Heart left ventricle (tissue), 16 donors: Measurements from ENCODE around the gene ARID5A. TPM values are rescaled to one million over a fixed set of nuclear protein-coding genes. Genes with fewer than 3 reads are reported as not detected.

Experiments
- ATAC-seq, 4 donors: fragments of 200-7000 bp; cut with Tn5 transposase; one replicate each; pipeline ENCODE4 v1.9.1; 2020 to 2022; ENCODE audit warnings: moderate library complexity in 4 of 4, mild to moderate bottlenecking in 3 of 4, moderate number of reproducible peaks in 1 of 4
- DNase-seq, 5 donors: peaks; one replicate each; pipeline ENCODE4 v3.0.0-alpha.2; 2020
- H3K27ac ChIP-seq, 12 donors: fragments of 200-600 bp; sonication (generic) in 4 of 12; one replicate each; pipeline versions ENCODE4 v1.5.0 to v1.8.0; 2016 to 2022; ENCODE audit warnings: mild to moderate bottlenecking in 2 of 12
- H3K27me3 ChIP-seq, 9 donors: fragments of 200-600 bp; sonication (generic) in 2 of 9; one replicate each; pipeline versions ENCODE4 v1.5.1 to v1.8.0; 2016 to 2022; ENCODE audit warnings: mild to moderate bottlenecking in 3 of 9
- H3K36me3 ChIP-seq, 9 donors: fragments of 200-600 bp; sonication (generic) in 2 of 9; one replicate each; pipeline versions ENCODE4 v1.5.0 to v1.8.0; 2018 to 2022; ENCODE audit warnings: mild to moderate bottlenecking in 2 of 9
- H3K4me1 ChIP-seq, 12 donors: fragments of 200-600 bp; sonication (generic) in 4 of 12; one replicate each; pipeline versions ENCODE4 v1.5.0 to v1.8.0; 2016 to 2022; ENCODE audit warnings: mild to moderate bottlenecking in 3 of 12
- H3K4me3 ChIP-seq, 12 donors: fragments of 200-600 bp; sonication (generic) in 4 of 12; one replicate each; pipeline versions ENCODE4 v1.5.0 to v1.8.0; 2017 to 2022; ENCODE audit warnings: mild to moderate bottlenecking in 9 of 12, moderate library complexity in 4 of 12
- H3K9me3 ChIP-seq, 12 donors: fragments of 200-600 bp; sonication (generic) in 4 of 12; one replicate each; pipeline versions ENCODE4 v1.5.0 to v1.8.0; 2016 to 2022; ENCODE audit warnings: mild to moderate bottlenecking in 1 of 12
- POLR2A ChIP-seq, 2 donors: fragments of 450-650 bp; IDR thresholded peaks; one replicate each; pipeline ENCODE4 v1.6.1; 2017; ENCODE audit warnings: antibody characterized with exemption in 2 of 2, mild to moderate bottlenecking in 2 of 2, moderate library complexity in 2 of 2
- WGBS, 4 donors: extraction: QIAGEN DNeasy Blood & Tissue Kit in 2 of 4; methylation state at CpG; one replicate each; pipeline versions ENCODE4 v1.1.5 to v1.1.7; 2013 to 2018; 5-methylcytosine and 5-hydroxymethylcytosine counted together
- intact Hi-C, 10 donors: fragments of 100-400 bp; cut with DNase I; formaldehyde crosslinking; loops; one replicate each; pipeline versions ENCODE4 v1.11.1 to v1.14.2; 2022
- long read RNA-seq, 3 donors: library from polyadenylated mRNA; unstranded; transcript quantifications; one replicate each; pipeline ENCODE4 v2.0.0, GENCODE V29; 2020 to 2021
- polyA plus RNA-seq, 2 donors: library from polyadenylated mRNA; stranded (reverse); fragments of 200-250 nt; gene quantifications; one replicate each; pipeline ENCODE4 v1.2.3, GENCODE V29; 2013
- total RNA-seq, 9 donors: library from RNA; depleted of rRNA in 2 of 9; stranded (reverse); fragments of >200 nt in 2 of 9; fragmentation: NEBNext Ultra II Directional in 3 of 9; extraction: Animal tissue kit (Norgen Biotek cat#: 25700) in 3 of 9; gene quantifications; one replicate each; pipeline versions ENCODE4 v1.1.0 to v1.2.4, GENCODE V29; 2016 to 2023
- TF ChIP-seq, protein P1 (sequence below), 12 donors: fragments of 200-600 bp; sonication (generic) in 4 of 12; IDR thresholded peaks; one replicate each; pipeline versions ENCODE4 v1.5.0 to v1.8.0; 2018 to 2022; ENCODE audit warnings: antibody characterized with exemption in 12 of 12, mild to moderate bottlenecking in 5 of 12
- donor health status: ischemic (EF 13 %, LVEDD 7.1; RV severe dilation, severe dysfunction).
- donor health status: healthy with polysubstance abuse.
- donor health status: DM: no; HTN: yes; CAD: no.
- donor health status: DM: no; HTN: no; CAD: no.
- donor health status: ischemic (EF 25% LVEDD 6.9; RV normal size, moderate dysfunction).
- donor health status: ischemic (EF 25% LVEDD 5.7; RV mildly dilated, moderate dysfunction).
- donor health status: healthy.
- donor health status: DM: yes; HTN: yes; CAD: no.
- donor health status: ischemic (EF 35%, LVEDD 5.7; RV mildly dilated, moderate dysfunction).
- donor health status: nonischemic (EF 11% LVEDD 7.7; RV severe dilation, severe dysfunction).
- donor health status: DM: yes; HTN: yes; CAD: no.
- donor health status: PGD.
- donor health status: ischemic (EF 29% LVEDD 5.4; RV normal size, mild dysfunction).
- donor health status: nonischemic (EF 23%, LVEDD 6.1; RV moderate dilation, normal function).

Gene ARID5A, protein sequence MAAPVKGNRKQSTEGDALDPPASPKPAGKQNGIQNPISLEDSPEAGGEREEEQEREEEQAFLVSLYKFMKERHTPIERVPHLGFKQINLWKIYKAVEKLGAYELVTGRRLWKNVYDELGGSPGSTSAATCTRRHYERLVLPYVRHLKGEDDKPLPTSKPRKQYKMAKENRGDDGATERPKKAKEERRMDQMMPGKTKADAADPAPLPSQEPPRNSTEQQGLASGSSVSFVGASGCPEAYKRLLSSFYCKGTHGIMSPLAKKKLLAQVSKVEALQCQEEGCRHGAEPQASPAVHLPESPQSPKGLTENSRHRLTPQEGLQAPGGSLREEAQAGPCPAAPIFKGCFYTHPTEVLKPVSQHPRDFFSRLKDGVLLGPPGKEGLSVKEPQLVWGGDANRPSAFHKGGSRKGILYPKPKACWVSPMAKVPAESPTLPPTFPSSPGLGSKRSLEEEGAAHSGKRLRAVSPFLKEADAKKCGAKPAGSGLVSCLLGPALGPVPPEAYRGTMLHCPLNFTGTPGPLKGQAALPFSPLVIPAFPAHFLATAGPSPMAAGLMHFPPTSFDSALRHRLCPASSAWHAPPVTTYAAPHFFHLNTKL
- total RNA-seq: 10 to 100 TPM; 13.3 to 50.2 (median 28.2) TPM
- 10 to 100 TPM; 35.6 to 41.2 TPM for polyA plus RNA-seq
- long read RNA-seq, donor 1, transcript ARID5A-201 (7 exons, 2,188 nt): major isoform, 7 of 23 reads
- long read RNA-seq, donor 1, partial matches to known transcripts: 4 of 23 reads
- long read RNA-seq, donor 1, other reads (novel, unspliced or antisense): 9 of 23 reads
- long read RNA-seq, donor 2, transcript ARID5A-202 (6 exons, 2,038 nt): major isoform, 57 of 138 reads
- long read RNA-seq, donor 2, transcript ARID5A-201 (7 exons, 2,188 nt): minor isoform, 50 of 138 reads
- long read RNA-seq, donor 2, transcript ARID5A-204 (5 exons, 940 nt): minor isoform, 6 of 138 reads
- long read RNA-seq, donor 2, partial matches to known transcripts: 4 of 138 reads
- long read RNA-seq, donor 2, other reads (novel, unspliced or antisense): 21 of 138 reads
- long read RNA-seq, donor 3, transcript ARID5A-201 (7 exons, 2,188 nt): major isoform, 15 of 38 reads
- long read RNA-seq, donor 3, transcript ARID5A-202 (6 exons, 2,038 nt): minor isoform, 10 of 38 reads
- long read RNA-seq, donor 3, partial matches to known transcripts: 4 of 38 reads
- long read RNA-seq, donor 3, other reads (novel, unspliced or antisense): 8 of 38 reads

DNA sequence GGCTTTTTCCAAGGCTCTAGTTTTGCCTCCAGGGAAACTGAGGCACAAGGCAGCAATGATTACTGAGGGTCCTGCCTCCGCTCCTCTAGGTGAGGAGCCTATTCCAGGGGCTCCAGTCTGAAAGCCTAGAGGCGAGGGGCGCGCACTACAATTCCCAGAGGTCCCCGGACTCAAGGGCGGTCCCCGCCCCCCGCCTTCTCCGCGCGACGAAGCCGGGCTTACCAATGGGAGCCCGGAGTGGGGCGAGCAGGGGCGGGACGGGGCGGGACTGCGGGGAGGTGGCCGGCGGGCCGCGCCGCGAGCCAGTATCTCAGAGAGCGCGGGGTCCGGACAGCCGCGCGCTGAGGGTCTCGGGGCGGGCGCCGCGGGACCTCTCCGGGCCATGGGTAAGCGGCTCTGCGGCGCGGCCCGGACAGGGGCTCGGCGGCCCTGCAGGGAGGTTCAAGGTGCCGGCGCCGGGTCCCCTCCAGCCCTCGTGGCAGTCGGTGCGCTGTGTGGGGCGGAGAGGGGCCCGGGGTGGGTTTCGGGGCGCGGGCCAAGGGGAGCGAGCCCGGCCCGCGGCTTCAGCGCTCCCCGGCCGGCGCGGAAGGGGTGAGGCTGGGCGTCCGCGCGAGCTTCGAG is at the start of gene ARID5A:
Gene ARID5A, plus strand, starts transcription at position 308 of the 621 bp plus-strand sequence. Its CDS starts 75 bp downstream, at position 383.
- DNase-seq (peak; percentile 95 to 98 (median 96)), ATAC-seq (peak; percentile 69 to 82 (median 77))
- Histone ChIP-seq H3K9me3 (no peaks in the 10 kb centered on the region), H3K36me3 (peaks cover 0 to 21% (median 0%) of the 10 kb centered on the region in 9 donors), H3K27me3 (no peaks in the 10 kb centered on the region), H3K4me3 (peak within 1 kb of the TSS; percentile 84 to 99 (median 97)), H3K4me1 (peaks cover 22 to 88% (median 74%) of the 10 kb centered on the region in 12 donors), H3K27ac (peak within 1 kb of the TSS; percentile 85 to 100 (median 98))
- intact Hi-C loops: loop anchor here in 4 of 10 donors (5.0 to 10.0 kb wide), 4 partner anchors 101 to 332 kb away; partner anchors contain the start of genes KANSL3 (in 2 of the 4), CNNM3 (in 1 of the 4), CNNM4 (in 1 of the 4) and STARD7 (in 1 of the 4)
- TF ChIP-seq POLR2A (IDR thresholded peaks at IDR 0.05): peak; percentile 99 to 100
- TF ChIP-seq, protein P1, sequence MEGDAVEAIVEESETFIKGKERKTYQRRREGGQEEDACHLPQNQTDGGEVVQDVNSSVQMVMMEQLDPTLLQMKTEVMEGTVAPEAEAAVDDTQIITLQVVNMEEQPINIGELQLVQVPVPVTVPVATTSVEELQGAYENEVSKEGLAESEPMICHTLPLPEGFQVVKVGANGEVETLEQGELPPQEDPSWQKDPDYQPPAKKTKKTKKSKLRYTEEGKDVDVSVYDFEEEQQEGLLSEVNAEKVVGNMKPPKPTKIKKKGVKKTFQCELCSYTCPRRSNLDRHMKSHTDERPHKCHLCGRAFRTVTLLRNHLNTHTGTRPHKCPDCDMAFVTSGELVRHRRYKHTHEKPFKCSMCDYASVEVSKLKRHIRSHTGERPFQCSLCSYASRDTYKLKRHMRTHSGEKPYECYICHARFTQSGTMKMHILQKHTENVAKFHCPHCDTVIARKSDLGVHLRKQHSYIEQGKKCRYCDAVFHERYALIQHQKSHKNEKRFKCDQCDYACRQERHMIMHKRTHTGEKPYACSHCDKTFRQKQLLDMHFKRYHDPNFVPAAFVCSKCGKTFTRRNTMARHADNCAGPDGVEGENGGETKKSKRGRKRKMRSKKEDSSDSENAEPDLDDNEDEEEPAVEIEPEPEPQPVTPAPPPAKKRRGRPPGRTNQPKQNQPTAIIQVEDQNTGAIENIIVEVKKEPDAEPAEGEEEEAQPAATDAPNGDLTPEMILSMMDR (IDR thresholded peaks at IDR 0.05): peak in 10 of 12 donors; percentile 25 to 60 (median 42)
- WGBS, 4 donors: 1 to 7% (median 1%) methylated on average over 3 to 69 of the region's 69 CpGs

DNA sequence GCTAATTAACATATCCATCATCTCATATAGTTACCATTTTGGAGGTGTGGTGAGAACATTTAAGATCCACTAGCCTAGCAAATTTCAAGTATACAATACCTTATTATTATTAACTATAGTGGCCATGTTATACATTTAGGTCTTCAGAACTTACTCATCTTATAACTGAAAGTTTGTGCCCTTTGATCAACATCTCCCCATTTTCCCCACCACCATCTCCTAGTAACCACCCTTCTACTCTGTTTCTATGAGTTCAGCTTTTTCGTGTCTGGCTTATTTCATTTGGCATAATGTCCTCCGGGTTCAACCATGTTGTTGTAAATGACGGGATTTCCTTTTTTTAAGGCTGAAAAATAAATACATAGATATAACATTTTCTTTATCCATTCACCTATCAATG is 47.3 kb upstream of the ARID5A start:
- no peak for TF ChIP-seq POLR2A (IDR thresholded peaks at IDR 0.05)
- TF ChIP-seq, protein P1 (IDR thresholded peaks at IDR 0.05): no peak
- Histone ChIP-seq H3K27me3 (no peaks in the 10 kb centered on the region), H3K4me3 (no peak overlapping the region), H3K36me3 (no peaks in the 10 kb centered on the region), H3K4me1 (peaks cover 0 to 44% (median 5%) of the 10 kb centered on the region in 12 donors), H3K27ac (peak overlapping the region in 1 of 12 donors; percentile 76), H3K9me3 (peaks cover 0 to 12% (median 0%) of the 10 kb centered on the region in 12 donors)
- WGBS, 4 donors: 91 to 96% (median 94%) methylated on average over 3 of the region's 3 CpGs
- intact Hi-C loops: no loop called here
- DNase-seq: no peak
- no peak for ATAC-seq

DNA sequence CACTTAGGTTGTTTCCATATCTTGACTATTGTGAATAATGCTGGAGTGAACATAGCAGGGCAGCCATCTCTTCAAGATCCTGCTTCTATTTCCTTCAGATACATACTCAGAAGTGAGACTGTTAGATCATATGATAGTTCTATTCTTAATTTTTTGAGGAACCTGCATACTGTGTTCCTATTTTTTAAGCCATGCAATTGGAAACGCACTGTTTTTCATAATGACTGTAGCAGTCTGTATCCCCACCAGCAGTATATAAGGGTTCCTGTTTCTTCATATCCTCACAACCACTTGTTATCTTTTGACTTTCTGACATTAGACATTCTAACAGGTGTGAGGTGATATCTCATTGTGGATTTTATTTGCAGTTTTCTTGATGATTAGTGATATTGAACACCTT is 46.9 kb upstream of the ARID5A start:
- Histone ChIP-seq H3K4me1 (peaks cover 0 to 44% (median 5%) of the 10 kb centered on the region in 12 donors), H3K27me3 (no peaks in the 10 kb centered on the region), H3K27ac (peak overlapping the region in 1 of 12 donors; percentile 76), H3K9me3 (peaks cover 0 to 16% (median 0%) of the 10 kb centered on the region in 12 donors), H3K36me3 (no peaks in the 10 kb centered on the region), H3K4me3 (no peak overlapping the region)
- DNase-seq: no peak
- TF ChIP-seq POLR2A (IDR thresholded peaks at IDR 0.05): no peak
- TF ChIP-seq, protein P1 (IDR thresholded peaks at IDR 0.05): no peak
- ATAC-seq: peak in 1 of 4 donors; percentile 46
- 73 to 93% (median 85%) methylated on average over 1 of the region's 1 CpG for WGBS, 4 donors
- intact Hi-C loops: no loop called here
